ENCODE data around the gene SRMS.

DNA sequence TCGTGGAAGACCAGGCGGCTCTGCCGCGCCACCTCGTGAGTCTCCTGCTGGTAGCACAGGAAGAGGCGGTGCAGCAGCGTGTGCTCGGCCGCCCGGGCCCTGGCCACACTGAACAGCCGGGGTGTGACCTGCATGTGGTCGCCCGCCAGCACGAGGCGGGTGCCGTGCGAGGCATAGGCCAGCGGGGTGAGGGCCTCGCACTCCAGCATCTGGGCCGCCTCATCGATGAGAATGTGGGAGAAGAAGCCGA is 19.5 kb upstream of the SRMS start:
- TF ChIP-seq POLR2AphosphoS5 (IDR thresholded peaks at IDR 0.05): peak in 1 of 3 donors; percentile 15
- no peak for TF ChIP-seq POLR2A (IDR thresholded peaks at IDR 0.05)
- TF ChIP-seq, protein P1, sequence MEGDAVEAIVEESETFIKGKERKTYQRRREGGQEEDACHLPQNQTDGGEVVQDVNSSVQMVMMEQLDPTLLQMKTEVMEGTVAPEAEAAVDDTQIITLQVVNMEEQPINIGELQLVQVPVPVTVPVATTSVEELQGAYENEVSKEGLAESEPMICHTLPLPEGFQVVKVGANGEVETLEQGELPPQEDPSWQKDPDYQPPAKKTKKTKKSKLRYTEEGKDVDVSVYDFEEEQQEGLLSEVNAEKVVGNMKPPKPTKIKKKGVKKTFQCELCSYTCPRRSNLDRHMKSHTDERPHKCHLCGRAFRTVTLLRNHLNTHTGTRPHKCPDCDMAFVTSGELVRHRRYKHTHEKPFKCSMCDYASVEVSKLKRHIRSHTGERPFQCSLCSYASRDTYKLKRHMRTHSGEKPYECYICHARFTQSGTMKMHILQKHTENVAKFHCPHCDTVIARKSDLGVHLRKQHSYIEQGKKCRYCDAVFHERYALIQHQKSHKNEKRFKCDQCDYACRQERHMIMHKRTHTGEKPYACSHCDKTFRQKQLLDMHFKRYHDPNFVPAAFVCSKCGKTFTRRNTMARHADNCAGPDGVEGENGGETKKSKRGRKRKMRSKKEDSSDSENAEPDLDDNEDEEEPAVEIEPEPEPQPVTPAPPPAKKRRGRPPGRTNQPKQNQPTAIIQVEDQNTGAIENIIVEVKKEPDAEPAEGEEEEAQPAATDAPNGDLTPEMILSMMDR (IDR thresholded peaks at IDR 0.05 in 8 of 11, conservative IDR thresholded peaks at IDR 0.05 in 3 of 11): peak in 1 of 11 experiments; percentile 3

All from spleen (tissue), 7 donors.